Tibial nerve (tissue), 4 donors: ENCODE results near the gene ODF2. TPM values are rescaled to one million over a fixed set of nuclear protein-coding genes. Genes with fewer than 3 reads are reported as not detected.
"Not testable (repeated sequence)": the region's sequence is repeated elsewhere in the genome, so short reads cannot be mapped to it uniquely, and the experiment has no call there.

ENCODE experiments used
- DNase-seq, 2 donors: peaks; one replicate each; pipeline ENCODE4 v3.0.0-alpha.2; 2019; ENCODE audit warnings: low spot score in 2 of 2
- H3K27ac ChIP-seq, 4 donors: fragments of 200-600 bp; sonication (generic) in 3 of 4; one replicate each; pipeline ENCODE4 v1.5.1; 2017 to 2019; ENCODE audit warnings: mild to moderate bottlenecking in 1 of 4
- H3K27me3 ChIP-seq, 2 donors: fragments of 200-600 bp; sonication (generic) in 1 of 2; one replicate each; pipeline versions ENCODE4 v1.5.1 to v1.6.0; 2017 to 2019
- H3K36me3 ChIP-seq, 3 donors: fragments of 200-600 bp; sonication (generic); one replicate each; pipeline ENCODE4 v1.5.1; 2018 to 2019
- H3K4me1 ChIP-seq, 4 donors: fragments of 200-600 bp; sonication (generic) in 3 of 4; one replicate each; pipeline ENCODE4 v1.5.1; 2017 to 2019
- H3K4me3 ChIP-seq, 4 donors: fragments of 200-600 bp; sonication (generic) in 3 of 4; one replicate each; pipeline ENCODE4 v1.5.1; 2017 to 2019; ENCODE audit warnings: mild to moderate bottlenecking in 1 of 4, moderate library complexity in 1 of 4
- H3K9me3 ChIP-seq, 4 donors: fragments of 200-600 bp; sonication (generic) in 3 of 4; one replicate each; pipeline ENCODE4 v1.5.1; 2017 to 2019
- EP300 ChIP-seq, 2 donors: sonication (generic); formaldehyde crosslinking; IDR thresholded peaks; one replicate each; pipeline ENCODE4 v1.6.1; 2017; ENCODE audit warnings: antibody characterized with exemption in 2 of 2, mild to moderate bottlenecking in 1 of 2
- POLR2A ChIP-seq, 2 donors: fragments of 450-650 bp; IDR thresholded peaks; one replicate each; pipeline ENCODE4 v1.6.1; 2017; ENCODE audit warnings: antibody characterized with exemption in 2 of 2, mild to moderate bottlenecking in 2 of 2, moderate library complexity in 2 of 2
- WGBS, 2 donors: methylation state at CpG; one replicate each; pipeline ENCODE4 v1.1.5; 2018; 5-methylcytosine and 5-hydroxymethylcytosine counted together
- total RNA-seq, 4 donors: library from RNA; depleted of rRNA; stranded (reverse); fragments of >200 nt; gene quantifications; one replicate each; pipeline ENCODE4 v1.1.0, GENCODE V29; 2016
- TF ChIP-seq, protein P1 (sequence below), 5 experiments: fragments of 200-600 bp in 3 of 5; fragments of 450-650 bp in 2 of 5; sonication (generic) in 3 of 5; IDR thresholded peaks; one replicate each; pipeline ENCODE4 v1.5.1; 2016 to 2019; ENCODE audit warnings: antibody characterized with exemption in 5 of 5, mild to moderate bottlenecking in 3 of 5, moderate library complexity in 2 of 5

The ODF2 gene
- total RNA-seq, 4 donors from 2014 or later: 23.2 to 32.7 (median 25.8) TPM

DNA sequence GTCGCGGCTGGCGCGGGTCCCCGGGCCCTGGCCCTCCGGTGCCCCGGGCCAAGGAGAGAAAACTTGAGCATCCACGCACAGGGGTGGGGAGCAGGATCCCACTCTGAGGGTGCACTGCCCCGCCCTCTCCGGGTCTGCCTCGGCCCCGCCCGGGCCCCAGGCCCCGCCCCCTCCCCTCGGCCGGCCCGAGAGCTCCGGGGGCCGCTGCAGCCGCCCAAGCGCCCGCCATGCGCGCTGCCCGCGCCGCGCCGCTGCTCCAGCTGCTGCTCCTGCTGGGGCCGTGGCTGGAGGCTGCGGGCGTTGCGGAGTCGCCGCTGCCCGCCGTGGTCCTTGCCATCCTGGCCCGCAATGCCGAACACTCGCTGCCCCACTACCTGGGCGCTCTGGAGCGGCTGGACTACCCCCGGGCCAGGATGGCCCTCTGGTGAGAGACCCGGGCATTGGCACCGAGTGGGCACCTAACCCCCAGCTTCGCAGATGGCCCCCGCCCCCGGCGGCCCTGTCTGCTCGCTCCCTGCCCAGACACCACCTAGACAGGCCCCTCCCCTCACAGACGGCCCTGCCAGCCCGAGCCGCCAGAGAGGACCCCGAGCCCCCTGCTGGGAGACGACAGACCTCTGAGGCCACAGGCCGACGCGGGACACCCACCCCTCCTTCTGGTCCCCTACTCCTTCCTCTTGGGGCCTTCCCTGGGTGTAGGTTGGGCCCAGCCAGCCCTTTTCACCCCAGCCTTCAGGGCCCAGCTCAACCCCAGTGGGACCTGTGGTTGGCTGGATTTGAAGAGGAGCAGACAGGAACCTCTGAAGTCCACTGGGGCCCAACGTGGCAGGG lies 34.9 kb upstream of the ODF2 start, which contains the start of gene CERCAM:
TSS of gene CERCAM (plus strand) at position 207 of the 831 bp plus-strand sequence. CDS start at position 228, 21 bp downstream.
- Histone ChIP-seq H3K27ac (peak within 1 kb of the TSS; percentile 25 to 88 (median 78)), H3K4me3 (peak within 1 kb of the TSS; percentile 51 to 95 (median 86)), H3K4me1 (peaks cover 0 to 27% (median 16%) of the 10 kb centered on the region in 4 donors), H3K9me3 (no peaks in the 10 kb centered on the region), H3K36me3 (peaks cover 0 to 31% (median 0%) of the 10 kb centered on the region in 3 donors), H3K27me3 (peaks cover 0 to 24% of the 10 kb centered on the region in 2 donors)
- TF ChIP-seq EP300 (IDR thresholded peaks at IDR 0.05) (no peak), POLR2A (IDR thresholded peaks at IDR 0.05) (no peak)
- TF ChIP-seq, protein P1, sequence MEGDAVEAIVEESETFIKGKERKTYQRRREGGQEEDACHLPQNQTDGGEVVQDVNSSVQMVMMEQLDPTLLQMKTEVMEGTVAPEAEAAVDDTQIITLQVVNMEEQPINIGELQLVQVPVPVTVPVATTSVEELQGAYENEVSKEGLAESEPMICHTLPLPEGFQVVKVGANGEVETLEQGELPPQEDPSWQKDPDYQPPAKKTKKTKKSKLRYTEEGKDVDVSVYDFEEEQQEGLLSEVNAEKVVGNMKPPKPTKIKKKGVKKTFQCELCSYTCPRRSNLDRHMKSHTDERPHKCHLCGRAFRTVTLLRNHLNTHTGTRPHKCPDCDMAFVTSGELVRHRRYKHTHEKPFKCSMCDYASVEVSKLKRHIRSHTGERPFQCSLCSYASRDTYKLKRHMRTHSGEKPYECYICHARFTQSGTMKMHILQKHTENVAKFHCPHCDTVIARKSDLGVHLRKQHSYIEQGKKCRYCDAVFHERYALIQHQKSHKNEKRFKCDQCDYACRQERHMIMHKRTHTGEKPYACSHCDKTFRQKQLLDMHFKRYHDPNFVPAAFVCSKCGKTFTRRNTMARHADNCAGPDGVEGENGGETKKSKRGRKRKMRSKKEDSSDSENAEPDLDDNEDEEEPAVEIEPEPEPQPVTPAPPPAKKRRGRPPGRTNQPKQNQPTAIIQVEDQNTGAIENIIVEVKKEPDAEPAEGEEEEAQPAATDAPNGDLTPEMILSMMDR (IDR thresholded peaks at IDR 0.05): no peak
- 1% methylated on average over 14 to 31 of the region's 59 CpGs for WGBS, 2 donors
- peak; percentile 34 to 41 for DNase-seq

DNA sequence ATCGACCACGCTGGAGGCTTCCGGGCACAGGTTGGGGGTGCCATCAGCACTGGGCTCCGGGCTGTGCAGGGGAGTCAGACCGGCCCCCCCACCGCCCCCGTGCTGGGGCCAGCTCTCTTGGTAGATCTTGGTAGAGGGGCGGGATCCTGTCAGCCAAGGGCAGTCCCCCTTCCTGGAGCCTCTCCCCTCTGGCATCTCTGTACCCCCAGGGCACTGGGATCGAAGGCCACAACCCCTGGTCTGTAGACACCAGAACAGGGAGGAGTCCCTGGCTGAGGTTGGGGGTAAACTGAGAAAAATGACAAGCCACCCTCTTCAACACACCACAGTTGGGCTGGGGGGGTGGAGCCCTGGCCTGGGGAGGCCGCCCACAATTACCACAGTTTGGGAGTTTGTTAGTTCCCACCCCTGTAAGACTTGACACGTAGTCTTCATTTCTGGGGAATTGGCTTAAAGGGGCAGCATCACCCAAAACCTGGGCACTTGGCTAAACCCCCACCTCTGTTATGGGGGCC lies 34.3 kb upstream of the ODF2 start:
- no peaks in the 10 kb centered on the region for H3K9me3 ChIP-seq
- 15% methylated on average over 4 to 7 of the region's 11 CpGs for WGBS, 2 donors
- DNase-seq: peak in 1 of 2 donors; percentile 33
- peaks cover 0 to 17% of the 10 kb centered on the region in 2 donors for H3K27me3 ChIP-seq
- H3K36me3 ChIP-seq: peaks cover 0 to 38% (median 0%) of the 10 kb centered on the region in 3 donors
- TF ChIP-seq EP300 (IDR thresholded peaks at IDR 0.05): no peak
- TF ChIP-seq, protein P1 (IDR thresholded peaks at IDR 0.05): no peak
- TF ChIP-seq POLR2A (IDR thresholded peaks at IDR 0.05): no peak
- peak overlapping the region; percentile 51 to 95 (median 86) for H3K4me3 ChIP-seq
- peaks cover 0 to 27% (median 16%) of the 10 kb centered on the region in 4 donors for H3K4me1 ChIP-seq
- peak overlapping the region; percentile 25 to 88 (median 78) for H3K27ac ChIP-seq

DNA sequence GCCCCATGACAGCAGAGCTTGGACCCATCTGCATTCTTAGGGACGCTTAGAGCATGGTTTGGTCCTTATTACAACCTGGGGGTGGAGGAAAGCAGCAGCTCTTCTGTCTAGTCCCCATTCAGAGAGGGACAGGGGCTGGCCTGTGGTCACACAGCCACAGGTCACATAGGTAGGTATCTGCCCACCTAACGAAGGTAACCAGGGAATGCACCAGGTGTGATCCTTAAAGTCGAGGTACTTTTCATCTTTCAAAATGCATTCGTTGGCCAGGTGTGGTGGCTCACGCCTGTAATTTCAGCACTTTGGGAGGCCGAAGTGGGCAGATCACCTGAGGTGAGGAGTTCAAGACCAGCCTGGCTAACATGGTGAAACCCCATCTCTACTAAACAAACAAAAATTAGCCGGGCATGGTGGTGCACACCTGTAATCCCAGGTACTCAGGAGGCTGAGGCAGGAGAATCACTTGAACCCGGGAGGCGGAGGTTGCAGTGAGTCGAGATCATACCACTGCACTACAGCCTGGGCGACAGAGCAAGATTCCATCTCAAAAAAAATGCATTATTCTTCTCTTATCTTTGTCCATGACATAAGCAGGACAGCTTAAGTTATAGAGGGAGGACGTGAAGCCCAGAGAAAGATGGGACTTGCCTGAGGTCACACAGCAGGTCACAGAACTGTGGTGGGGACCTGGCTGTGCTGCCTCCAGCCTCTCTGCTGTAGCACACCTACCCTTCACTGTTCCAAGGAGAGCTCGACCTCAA lies 33.6 kb upstream of the ODF2 start:
- Histone ChIP-seq H3K27ac (peak overlapping the region in 1 of 4 donors; percentile 88), H3K4me1 (peaks cover 0 to 27% (median 16%) of the 10 kb centered on the region in 4 donors), H3K36me3 (peaks cover 0 to 45% (median 0%) of the 10 kb centered on the region in 3 donors), H3K4me3 (peak overlapping the region in 1 of 4 donors; percentile 95), H3K27me3 (peaks cover 0 to 13% of the 10 kb centered on the region in 2 donors)
- not testable (repeated sequence) for H3K9me3 ChIP-seq, DNase-seq
- 86% methylated on average over 13 of the region's 13 CpGs for WGBS, 2 donors

DNA sequence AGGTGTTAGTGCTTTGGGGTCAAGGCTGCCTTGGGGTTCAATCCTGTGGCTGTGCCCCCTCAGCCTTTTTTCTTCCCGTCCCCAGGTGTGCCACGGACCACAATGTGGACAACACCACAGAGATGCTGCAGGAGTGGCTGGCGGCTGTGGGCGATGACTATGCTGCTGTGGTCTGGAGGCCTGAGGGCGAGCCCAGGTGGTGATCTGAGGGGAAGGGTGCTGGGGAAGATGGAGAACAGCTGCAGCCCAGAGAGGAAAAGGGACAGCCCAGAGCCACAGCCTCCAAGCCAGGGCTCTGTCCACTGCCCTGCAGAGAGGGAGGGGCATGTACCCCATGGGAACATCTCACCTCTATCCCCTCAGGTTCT lies 33.0 kb upstream of the ODF2 start:
- TF ChIP-seq EP300 (IDR thresholded peaks at IDR 0.05) (no peak), POLR2A (IDR thresholded peaks at IDR 0.05) (no peak)
- TF ChIP-seq, protein P1 (IDR thresholded peaks at IDR 0.05): no peak
- Histone ChIP-seq H3K9me3 (no peaks in the 10 kb centered on the region), H3K36me3 (peaks cover 0 to 50% (median 0%) of the 10 kb centered on the region in 3 donors), H3K4me3 (no peak overlapping the region), H3K27me3 (peaks cover 0 to 9% of the 10 kb centered on the region in 2 donors), H3K4me1 (peaks cover 0 to 27% (median 16%) of the 10 kb centered on the region in 4 donors), H3K27ac (no peak overlapping the region)
- DNase-seq: no peak
- 93 to 100% methylated on average over 5 of the region's 5 CpGs for WGBS, 2 donors

DNA sequence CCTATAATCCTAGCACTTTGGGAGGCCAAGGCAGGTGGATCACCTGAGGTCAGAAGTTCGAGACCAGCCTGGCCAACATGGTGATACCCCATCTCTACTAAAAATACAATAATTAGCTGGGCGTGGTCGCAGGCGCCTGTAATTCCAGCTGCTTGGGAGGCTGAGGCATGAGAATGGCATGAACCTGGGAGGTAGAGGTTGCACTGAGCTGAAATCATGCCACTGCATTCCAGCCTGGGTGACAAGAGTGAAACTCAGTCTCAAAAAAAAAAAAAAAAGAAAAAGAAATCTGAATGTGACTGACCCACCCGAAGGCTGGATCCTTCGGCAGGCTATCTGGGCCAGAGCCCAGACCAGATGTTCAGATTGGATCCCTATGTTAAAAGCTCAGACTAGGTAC lies 32.5 kb upstream of the ODF2 start:
- 76 to 85% methylated on average over 6 of the region's 6 CpGs for WGBS, 2 donors
- H3K27me3 ChIP-seq, DNase-seq, H3K27ac ChIP-seq, H3K4me3 ChIP-seq, H3K9me3 ChIP-seq: not testable (repeated sequence)
- Histone ChIP-seq H3K36me3 (peaks cover 0 to 56% (median 0%) of the 10 kb centered on the region in 3 donors), H3K4me1 (peaks cover 0 to 27% (median 16%) of the 10 kb centered on the region in 4 donors)
